Hematopoietic multipotent progenitor cell treated with erythropoietin and hydrocortisone succinate and interleukin-3 and kit ligand, for 8 days (in vitro differentiated cells): Measurements from ENCODE around the gene C11orf97.
"Not testable (repeated sequence)": the region's sequence is repeated elsewhere in the genome, so short reads cannot be mapped to it uniquely, and the experiment has no call there.

Experiments
- DNase-seq: peaks from one replicate; pipeline ENCODE4 v3.0.0-alpha.2; 2015

C11orf97 gene

GRCh38 chr11:94525546-94526324, 13.5 kb downstream of the C11orf97 start:
- peak; percentile 34 for DNase-seq

DNA sequence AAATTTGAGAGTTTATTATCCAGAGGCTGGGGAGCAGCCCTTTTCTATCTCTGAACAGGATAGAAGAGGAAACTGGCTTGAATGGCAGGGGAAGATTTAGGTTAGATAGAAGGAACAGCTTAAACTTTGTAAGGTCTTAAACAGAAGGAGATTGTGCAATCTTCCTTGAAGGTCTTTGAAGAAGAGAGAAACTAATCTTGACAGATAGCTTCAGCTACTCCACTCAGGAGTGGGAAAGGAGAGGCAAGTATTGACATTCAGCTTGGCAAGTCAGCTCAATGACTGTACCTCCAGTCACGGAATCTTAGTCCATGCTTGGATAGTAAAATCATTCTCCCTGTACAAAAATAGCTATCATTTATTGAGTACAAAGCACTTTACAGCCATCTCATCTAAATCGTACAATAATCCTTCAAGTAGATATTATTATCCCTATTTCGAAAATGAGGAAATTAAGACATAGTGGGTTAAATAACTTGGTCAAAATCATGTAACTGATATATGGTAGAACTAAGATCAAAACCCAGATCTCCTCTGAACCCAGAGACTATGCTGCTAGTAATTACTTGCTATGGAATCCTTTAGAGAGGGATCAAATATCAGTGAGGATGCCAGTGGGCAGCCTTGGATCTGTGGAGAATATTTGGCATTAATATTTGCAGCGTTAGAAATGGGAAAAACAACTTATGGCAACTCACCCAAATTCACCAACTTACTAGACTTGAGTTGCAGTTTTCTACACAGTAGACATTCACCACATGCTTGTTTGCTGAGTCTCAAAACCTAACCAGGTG, 14.6 kb downstream of the C11orf97 start:
- DNase-seq, result no peak

DNA sequence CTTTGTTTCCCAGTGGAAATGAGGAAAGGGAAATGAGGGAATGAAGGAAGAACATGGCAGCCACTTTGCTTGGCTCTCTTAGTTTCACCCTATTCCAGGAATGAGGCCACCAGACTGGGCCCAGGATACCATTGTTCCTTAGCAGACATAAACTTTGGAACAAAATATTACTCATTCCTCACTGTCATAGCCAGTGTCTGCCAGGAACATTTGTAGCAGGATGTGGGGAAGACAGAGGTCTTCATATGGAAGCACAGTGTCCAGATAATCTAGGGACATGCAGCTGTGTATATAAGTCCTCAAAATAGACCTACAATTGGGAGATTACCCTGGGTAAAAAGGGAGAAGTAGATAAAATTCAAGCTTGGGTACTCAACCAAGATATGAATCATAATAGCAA, 16.3 kb downstream of the C11orf97 start:
- DNase-seq, result no peak

- DNase-seq, result no peak
Measured at GRCh38 chr11:94532211-94532610, 19.9 kb downstream of the C11orf97 start.

DNA sequence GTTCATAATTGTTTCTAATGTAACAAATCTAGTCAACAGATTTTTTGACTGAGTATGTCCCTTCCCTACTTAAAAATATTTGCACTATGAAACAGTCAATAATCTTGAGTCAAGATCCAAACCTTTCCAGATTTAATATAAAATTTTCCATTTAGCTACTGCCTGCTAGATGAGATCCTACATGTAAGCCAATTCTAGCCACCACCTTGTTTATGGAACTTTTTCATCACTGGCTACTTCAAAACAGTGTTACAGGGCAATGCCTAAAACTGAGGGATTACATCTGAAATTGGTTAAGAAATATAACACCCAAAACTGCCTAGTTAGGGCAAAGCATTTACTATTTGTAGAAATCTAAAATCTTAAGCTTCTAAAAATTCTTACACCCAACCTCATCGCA, 20.9 kb downstream of the C11orf97 start:
- no peak for DNase-seq

- DNase-seq, result no peak
Measured at GRCh38 chr11:94533696-94534630, 21.7 kb downstream of the C11orf97 start.

DNA sequence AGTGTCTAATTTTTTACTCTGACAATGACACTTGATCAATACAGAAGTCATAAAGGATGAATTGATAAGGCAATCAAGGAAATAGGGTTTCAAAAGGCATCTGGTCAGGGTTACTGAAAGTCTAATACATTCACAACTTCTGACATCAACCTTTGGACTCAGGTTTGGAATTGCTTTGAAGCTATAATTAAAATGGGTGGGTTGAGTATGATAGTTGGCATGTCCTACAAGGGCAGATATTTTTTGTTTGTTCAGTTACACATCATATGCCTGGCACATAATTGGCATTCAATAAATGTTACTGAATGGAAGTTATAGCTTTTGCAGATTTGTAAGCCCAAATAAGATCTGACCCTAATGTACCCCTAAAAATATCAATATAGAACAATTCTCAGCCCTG, 24.1 kb downstream of the C11orf97 start:
- DNase-seq, result no peak

DNA sequence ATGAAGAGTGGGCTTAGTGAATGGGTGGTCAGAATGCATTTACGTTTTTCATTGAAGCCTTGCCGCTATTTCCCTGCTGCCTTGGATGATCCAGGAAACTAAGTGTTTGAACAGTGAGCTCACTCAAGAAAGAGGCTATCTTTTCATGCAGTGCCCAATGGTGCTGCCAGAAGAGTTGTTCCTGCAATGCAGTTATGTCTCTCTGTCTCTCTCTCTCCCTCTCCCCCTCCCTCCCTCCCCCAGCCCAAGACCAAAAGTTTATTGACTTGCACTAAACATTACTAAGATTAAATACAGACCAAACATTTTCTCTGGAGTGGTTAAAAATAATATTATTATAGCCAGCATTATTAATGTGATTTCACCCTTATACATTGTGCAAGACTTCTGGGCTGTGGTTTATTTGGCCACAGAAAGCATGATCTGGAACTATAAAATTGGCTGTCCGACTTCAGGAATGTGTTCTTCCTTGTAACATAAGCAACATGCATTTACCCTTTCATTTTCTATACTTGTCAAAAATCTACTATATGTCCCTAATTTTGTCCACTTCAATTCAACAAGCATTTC, 24.9 kb downstream of the C11orf97 start:
- no peak for DNase-seq

DNA sequence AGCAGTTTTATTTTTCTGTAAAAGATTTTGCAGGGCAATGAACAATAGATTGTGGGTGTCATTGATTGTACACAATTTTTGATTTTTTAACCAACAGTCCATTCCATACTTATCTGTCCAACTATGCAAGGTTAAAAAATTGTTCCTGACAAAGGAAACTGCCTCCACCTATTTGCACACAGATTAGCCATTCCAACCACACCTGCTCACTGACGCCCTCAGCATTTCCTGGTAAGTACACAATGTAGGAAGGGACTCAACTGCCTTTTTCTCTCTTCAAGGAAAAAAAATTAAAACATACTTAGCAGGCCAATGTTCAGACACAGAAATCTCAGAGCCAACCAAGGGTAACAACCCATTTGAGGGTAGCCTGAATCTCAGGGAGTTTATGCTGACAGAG, 27.2 kb downstream of the C11orf97 start:
- DNase-seq, result no peak

DNA sequence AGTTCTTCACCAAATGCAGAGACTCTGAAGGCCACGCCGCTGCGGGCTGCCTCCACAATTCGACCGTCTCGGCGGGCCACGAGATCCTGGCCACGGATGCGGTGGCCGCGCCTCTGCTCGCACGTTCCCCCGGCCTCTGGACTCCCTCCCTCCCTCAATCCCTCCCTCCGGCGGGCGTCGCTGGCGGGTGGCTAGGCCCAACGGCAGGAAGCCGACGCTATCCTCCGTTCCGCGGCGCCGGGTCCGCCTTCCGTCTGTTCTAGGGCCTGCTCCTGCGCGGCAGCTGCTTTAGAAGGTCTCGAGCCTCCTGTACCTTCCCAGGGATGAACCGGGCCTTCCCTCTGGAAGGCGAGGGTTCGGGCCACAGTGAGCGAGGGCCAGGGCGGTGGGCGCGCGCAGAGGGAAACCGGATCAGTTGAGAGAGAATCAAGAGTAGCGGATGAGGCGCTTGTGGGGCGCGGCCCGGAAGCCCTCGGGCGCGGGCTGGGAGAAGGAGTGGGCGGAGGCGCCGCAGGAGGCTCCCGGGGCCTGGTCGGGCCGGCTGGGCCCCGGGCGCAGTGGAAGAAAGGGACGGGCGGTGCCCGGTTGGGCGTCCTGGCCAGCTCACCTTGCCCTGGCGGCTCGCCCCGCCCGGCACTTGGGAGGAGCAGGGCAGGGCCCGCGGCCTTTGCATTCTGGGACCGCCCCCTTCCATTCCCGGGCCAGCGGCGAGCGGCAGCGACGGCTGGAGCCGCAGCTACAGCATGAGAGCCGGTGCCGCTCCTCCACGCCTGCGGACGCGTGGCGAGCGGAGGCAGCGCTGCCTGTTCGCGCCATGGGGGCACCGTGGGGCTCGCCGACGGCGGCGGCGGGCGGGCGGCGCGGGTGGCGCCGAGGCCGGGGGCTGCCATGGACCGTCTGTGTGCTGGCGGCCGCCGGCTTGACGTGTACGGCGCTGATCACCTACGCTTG, 31.7 kb downstream of the C11orf97 start, which contains the start of gene FUT4:
TSS of gene FUT4 (plus strand) at position 227 of the 951 bp plus-strand sequence. CDS start at position 440, 213 bp downstream.
- DNase-seq, result peak; percentile 72

DNA sequence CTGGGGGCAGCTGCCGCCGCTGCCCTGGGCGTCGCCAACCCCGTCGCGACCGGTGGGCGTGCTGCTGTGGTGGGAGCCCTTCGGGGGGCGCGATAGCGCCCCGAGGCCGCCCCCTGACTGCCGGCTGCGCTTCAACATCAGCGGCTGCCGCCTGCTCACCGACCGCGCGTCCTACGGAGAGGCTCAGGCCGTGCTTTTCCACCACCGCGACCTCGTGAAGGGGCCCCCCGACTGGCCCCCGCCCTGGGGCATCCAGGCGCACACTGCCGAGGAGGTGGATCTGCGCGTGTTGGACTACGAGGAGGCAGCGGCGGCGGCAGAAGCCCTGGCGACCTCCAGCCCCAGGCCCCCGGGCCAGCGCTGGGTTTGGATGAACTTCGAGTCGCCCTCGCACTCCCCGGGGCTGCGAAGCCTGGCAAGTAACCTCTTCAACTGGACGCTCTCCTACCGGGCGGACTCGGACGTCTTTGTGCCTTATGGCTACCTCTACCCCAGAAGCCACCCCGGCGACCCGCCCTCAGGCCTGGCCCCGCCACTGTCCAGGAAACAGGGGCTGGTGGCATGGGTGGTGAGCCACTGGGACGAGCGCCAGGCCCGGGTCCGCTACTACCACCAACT, 32.5 kb downstream of the C11orf97 start:
- DNase-seq, result no peak

DNA sequence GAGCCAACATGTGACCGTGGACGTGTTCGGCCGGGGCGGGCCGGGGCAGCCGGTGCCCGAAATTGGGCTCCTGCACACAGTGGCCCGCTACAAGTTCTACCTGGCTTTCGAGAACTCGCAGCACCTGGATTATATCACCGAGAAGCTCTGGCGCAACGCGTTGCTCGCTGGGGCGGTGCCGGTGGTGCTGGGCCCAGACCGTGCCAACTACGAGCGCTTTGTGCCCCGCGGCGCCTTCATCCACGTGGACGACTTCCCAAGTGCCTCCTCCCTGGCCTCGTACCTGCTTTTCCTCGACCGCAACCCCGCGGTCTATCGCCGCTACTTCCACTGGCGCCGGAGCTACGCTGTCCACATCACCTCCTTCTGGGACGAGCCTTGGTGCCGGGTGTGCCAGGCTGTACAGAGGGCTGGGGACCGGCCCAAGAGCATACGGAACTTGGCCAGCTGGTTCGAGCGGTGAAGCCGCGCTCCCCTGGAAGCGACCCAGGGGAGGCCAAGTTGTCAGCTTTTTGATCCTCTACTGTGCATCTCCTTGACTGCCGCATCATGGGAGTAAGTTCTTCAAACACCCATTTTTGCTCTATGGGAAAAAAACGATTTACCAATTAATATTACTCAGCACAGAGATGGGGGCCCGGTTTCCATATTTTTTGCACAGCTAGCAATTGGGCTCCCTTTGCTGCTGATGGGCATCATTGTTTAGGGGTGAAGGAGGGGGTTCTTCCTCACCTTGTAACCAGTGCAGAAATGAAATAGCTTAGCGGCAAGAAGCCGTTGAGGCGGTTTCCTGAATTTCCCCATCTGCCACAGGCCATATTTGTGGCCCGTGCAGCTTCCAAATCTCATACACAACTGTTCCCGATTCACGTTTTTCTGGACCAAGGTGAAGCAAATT, 33.3 kb downstream of the C11orf97 start:
- no peak for DNase-seq

DNA sequence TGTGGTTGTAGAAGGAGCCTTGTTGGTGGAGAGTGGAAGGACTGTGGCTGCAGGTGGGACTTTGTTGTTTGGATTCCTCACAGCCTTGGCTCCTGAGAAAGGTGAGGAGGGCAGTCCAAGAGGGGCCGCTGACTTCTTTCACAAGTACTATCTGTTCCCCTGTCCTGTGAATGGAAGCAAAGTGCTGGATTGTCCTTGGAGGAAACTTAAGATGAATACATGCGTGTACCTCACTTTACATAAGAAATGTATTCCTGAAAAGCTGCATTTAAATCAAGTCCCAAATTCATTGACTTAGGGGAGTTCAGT, 33.9 kb downstream of the C11orf97 start:
- DNase-seq, result no peak

- DNase-seq, result no peak
Measured at GRCh38 chr11:94546886-94547285, 34.6 kb downstream of the C11orf97 start.

GRCh38 chr11:94549146-94549545, 36.9 kb downstream of the C11orf97 start:
- DNase-seq, result peak; percentile 20

DNA sequence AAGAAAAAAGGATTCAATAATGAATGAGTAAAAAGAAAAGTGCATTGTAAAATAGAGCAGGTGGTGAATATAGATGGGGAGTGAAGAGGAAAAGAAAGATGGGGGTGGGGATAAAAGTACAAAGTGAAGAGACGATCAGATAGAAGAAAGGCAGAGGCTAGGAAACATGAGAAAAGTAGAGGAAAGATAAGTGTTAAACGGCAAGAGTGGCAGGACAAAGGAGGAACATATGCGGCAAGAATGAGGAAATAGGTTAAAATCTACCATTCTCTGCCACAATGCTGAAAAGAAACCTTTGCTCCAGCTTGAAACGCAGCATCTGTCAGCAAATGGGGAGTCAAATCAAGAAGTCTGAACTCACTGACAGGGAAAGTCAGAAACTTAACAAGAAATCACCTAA, 38.3 kb downstream of the C11orf97 start:
- DNase-seq, result no peak

DNA sequence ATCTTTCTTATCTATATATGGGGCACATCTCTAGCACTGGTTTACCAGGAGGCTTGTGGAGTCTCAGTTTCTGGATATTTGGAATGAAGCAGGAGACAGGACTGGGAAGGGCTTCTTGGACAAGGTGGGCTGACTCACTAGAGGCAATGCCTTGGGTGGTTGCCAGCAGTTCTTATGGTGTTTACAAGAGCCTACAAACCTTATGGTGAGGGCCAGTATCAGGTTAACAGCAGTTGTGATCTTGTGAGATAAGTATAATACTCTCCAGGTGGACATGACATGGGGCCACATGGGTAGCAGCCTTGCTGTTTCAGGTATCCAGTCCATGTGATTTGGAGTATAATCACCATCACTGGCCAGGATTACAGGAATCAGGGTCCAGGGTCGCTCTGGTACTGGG, 41.7 kb downstream of the C11orf97 start:
- peak; percentile 17 for DNase-seq

DNA sequence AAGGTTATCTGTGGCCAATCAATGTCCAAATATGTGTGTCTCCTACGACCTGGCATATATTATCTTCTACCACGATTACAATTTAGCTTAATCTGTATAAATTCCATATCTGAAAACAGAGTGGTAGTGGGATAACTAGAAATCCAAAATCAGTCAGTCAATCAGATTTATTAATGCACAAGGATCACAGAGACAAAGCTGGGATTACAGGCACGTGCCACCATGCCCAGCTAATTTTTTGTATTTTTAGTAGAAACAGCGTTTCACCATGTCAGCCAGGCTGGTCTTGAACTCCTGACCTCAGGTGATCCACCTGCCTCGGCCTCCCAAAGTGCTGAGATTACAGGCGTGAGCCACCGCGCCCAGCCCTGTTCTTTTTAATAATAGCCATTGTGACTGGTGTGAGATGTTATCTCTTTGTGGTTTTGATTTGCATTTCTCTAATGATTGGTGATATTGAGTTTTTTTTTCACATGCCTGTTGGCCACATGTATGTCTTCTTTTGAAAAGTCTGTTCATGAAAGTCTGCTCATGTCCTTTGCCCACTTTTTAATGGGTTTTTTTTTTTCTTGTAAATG, 43.6 kb downstream of the C11orf97 start:
- DNase-seq, result not testable (repeated sequence)

DNA sequence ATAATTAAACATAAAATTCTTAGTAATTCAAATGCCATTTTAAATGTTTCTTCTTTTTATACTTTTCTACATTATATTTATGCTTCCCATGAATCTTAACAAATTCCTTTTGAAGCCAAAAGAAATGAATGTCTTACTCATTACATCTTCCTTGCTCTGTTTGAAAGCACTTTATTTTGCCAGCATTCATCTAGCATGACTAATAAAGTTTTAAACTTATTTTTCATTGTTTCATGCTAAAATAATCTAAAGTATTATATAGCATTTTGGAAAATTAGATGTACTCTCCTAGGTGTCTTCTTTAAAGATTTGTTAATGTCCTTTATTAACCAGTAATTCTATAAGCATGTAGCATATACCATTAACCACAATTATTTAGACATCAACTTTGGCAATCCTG, 45.2 kb downstream of the C11orf97 start:
- DNase-seq, result no peak

- no peak for DNase-seq
Measured at GRCh38 chr11:94557992-94558391, 45.7 kb downstream of the C11orf97 start.
